NCI-H1092 (cell line): ENCODE results near the gene PAIP2.
"Not testable (repeated sequence)": the region's sequence is repeated elsewhere in the genome, so short reads cannot be mapped to it uniquely, and the experiment has no call there.

Experiments
- DNase-seq: peaks from one replicate; lab custom pipeline; 2025; lab: John Stamatoyannopoulos, UW

The PAIP2 gene

GRCh38 chr5:139378941-139379361 lies 37.3 kb downstream of the PAIP2 start:
- DNase-seq = no peak

GRCh38 chr5:139379626-139380449 lies 38.2 kb downstream of the PAIP2 start:
- DNase-seq = no peak

- no peak for DNase-seq
These were observed 40.4 kb downstream of the PAIP2 start for GRCh38 chr5:139381837-139382761.

GRCh38 chr5:139382807-139383206 lies 41.2 kb downstream of the PAIP2 start:
- no peak for DNase-seq

GRCh38 chr5:139383275-139383992 lies 41.8 kb downstream of the PAIP2 start, which contains the start of gene SLC23A1:
Gene SLC23A1, minus strand, starts transcription at chr5:139383297. Its CDS starts 44 bp downstream, at chr5:139383253.
- no peak for DNase-seq

GRCh38 chr5:139383993-139384590 lies 42.4 kb downstream of the PAIP2 start:
- DNase-seq = no peak

- DNase-seq = no peak
These were observed 43.0 kb downstream of the PAIP2 start for GRCh38 chr5:139384591-139385051.

GRCh38 chr5:139385061-139386049 lies 43.7 kb downstream of the PAIP2 start:
- no peak for DNase-seq

- no peak for DNase-seq
These were observed 44.4 kb downstream of the PAIP2 start for GRCh38 chr5:139386050-139386438.

GRCh38 chr5:139386956-139387355 lies 45.3 kb downstream of the PAIP2 start:
- DNase-seq = not testable (repeated sequence)

GRCh38 chr5:139387611-139388197 lies 46.0 kb downstream of the PAIP2 start:
- DNase-seq = no peak

- DNase-seq = no peak
These were observed 46.7 kb downstream of the PAIP2 start for GRCh38 chr5:139388198-139388821.

GRCh38 chr5:139389701-139390638 lies 48.3 kb downstream of the PAIP2 start, which contains the start of gene MZB1:
Gene MZB1, minus strand, starts transcription at chr5:139389913. Its CDS starts 57 bp downstream, at chr5:139389856.
- no peak for DNase-seq

GRCh38 chr5:139390639-139391569 lies 49.2 kb downstream of the PAIP2 start:
- DNase-seq = no peak

GRCh38 chr5:139391570-139392323 lies 50.1 kb downstream of the PAIP2 start:
- DNase-seq = no peak

- DNase-seq = no peak
These were observed 50.6 kb downstream of the PAIP2 start for GRCh38 chr5:139392324-139392677.
